NT2/D1 (cell line): Measurements from ENCODE around the gene CES2.

ENCODE experiments used
- SUZ12 ChIP-seq: IDR thresholded peaks from 2 replicates; pipeline ENCODE4 v1.6.1; 2011; ENCODE audit not compliant: insufficient read length, insufficient read depth; ENCODE audit errors: extremely low read depth
- YY1 ChIP-seq: IDR thresholded peaks from 2 replicates; pipeline ENCODE4 v1.6.1; 2011; ENCODE audit not compliant: insufficient read length, insufficient read depth
- ZNF274 ChIP-seq: IDR thresholded peaks from 2 replicates; pipeline ENCODE4 v1.6.1; 2011; ENCODE audit warnings: mild to moderate bottlenecking, low read depth, low read length

DNA sequence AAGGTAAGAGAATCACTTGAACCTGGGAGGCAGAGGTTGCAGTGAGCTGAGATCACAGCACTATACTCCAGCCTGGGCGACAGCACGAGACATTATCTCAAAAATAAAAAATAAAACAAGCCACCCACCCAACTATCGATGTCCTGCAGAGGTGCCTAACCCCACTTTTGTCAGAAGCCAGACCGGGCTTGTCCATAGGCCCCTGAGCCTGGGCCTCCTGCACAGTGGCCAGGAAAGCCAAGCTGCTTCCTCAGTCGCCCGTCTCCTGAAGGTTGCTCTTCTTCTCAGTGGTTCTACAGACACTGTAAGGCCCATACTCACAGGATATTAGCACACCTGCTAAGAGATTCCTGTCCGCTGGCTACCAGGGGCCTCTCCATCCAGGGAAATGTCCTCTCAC is 11.2 kb downstream of the CES2 start:
- TF ChIP-seq YY1: no peak
- no peak for TF ChIP-seq ZNF274
- TF ChIP-seq SUZ12: no peak
